ENCODE data around the gene ZNF239. TPM values are rescaled to one million over a fixed set of nuclear protein-coding genes. Genes with fewer than 3 reads are reported as not detected.

ZNF239 gene
- total RNA-seq (ENCODE audit: unreplicated experiment) = 0.90 TPM
- long read RNA-seq, partial matches to known transcripts = 0 of 1 reads
- long read RNA-seq, other reads (novel, unspliced or antisense) = 0 of 1 reads

- Mint-ChIP-seq H3K27ac (ENCODE audit: unreplicated experiment) (no peak within 1 kb of the TSS), H3K27me3 (ENCODE audit: unreplicated experiment) (peaks cover 9% of the 10 kb centered on the region), H3K9me3 (ENCODE audit: unreplicated experiment) (no peaks in the 10 kb centered on the region), H3K36me3 (ENCODE audit: low read depth, unreplicated experiment) (no peaks in the 10 kb centered on the region), H3K4me3 (ENCODE audit: unreplicated experiment) (peak within 1 kb of the TSS; percentile 88), H3K4me1 (ENCODE audit: unreplicated experiment) (peaks cover 3% of the 10 kb centered on the region)
- no peak for TF ChIP-seq CTCF (IDR thresholded peaks at IDR 0.05; ENCODE audit: unreplicated experiment)
- DNase-seq (ENCODE audit: low spot score) = peak; percentile 62
Measured at GRCh38 chr10:43574001-43574892, at the start of gene ZNF239. Gene ZNF239, minus strand, starts transcription at chr10:43574616. Its CDS starts 16,537 bp downstream, at chr10:43558079.

- DNase-seq (ENCODE audit: low spot score) = no peak
- no peak overlapping the region for H3K27ac Mint-ChIP-seq (ENCODE audit: unreplicated experiment)
- peaks cover 3% of the 10 kb centered on the region for H3K27me3 Mint-ChIP-seq (ENCODE audit: unreplicated experiment)
- no peak overlapping the region for H3K4me3 Mint-ChIP-seq (ENCODE audit: unreplicated experiment)
- no peaks in the 10 kb centered on the region for H3K36me3 Mint-ChIP-seq (ENCODE audit: low read depth, unreplicated experiment)
- H3K4me1 Mint-ChIP-seq (ENCODE audit: unreplicated experiment) = no peaks in the 10 kb centered on the region
- H3K9me3 Mint-ChIP-seq (ENCODE audit: unreplicated experiment) = peaks cover 2% of the 10 kb centered on the region
- TF ChIP-seq CTCF (IDR thresholded peaks at IDR 0.05; ENCODE audit: unreplicated experiment) = no peak
Measured at GRCh38 chr10:43623351-43623750, 48.9 kb upstream of the ZNF239 start.

- peaks cover 2% of the 10 kb centered on the region for H3K27me3 Mint-ChIP-seq (ENCODE audit: unreplicated experiment)
- H3K27ac Mint-ChIP-seq (ENCODE audit: unreplicated experiment) = no peak overlapping the region
- H3K9me3 Mint-ChIP-seq (ENCODE audit: unreplicated experiment) = no peaks in the 10 kb centered on the region
- no peak overlapping the region for H3K4me3 Mint-ChIP-seq (ENCODE audit: unreplicated experiment)
- H3K4me1 Mint-ChIP-seq (ENCODE audit: unreplicated experiment) = no peaks in the 10 kb centered on the region
- no peak for TF ChIP-seq CTCF (IDR thresholded peaks at IDR 0.05; ENCODE audit: unreplicated experiment)
- peaks cover 4% of the 10 kb centered on the region for H3K36me3 Mint-ChIP-seq (ENCODE audit: low read depth, unreplicated experiment)
- no peak for DNase-seq (ENCODE audit: low spot score)
Measured at GRCh38 chr10:43622038-43622437, 47.6 kb upstream of the ZNF239 start.

DNA sequence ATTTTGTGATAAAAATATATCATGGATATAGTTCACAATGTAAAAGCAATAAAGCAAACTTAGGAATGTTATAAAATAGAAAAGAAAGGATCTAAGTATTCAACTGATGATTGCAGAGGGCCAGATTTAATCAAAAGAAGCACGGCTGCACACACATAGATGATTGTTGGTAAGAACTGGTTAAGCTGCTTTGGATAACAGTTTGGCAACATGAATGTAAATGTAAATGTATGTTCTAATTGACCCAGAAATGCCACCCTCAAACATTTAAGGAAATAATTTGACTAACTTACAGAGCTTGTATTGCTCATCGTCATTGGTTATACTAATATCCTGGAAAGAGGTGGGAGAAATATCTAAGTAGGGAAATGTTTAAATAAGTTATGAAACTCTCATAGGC, 45.0 kb upstream of the ZNF239 start:
- Mint-ChIP-seq H3K27ac (ENCODE audit: unreplicated experiment) (no peak overlapping the region), H3K9me3 (ENCODE audit: unreplicated experiment) (no peaks in the 10 kb centered on the region)
- no peak for TF ChIP-seq CTCF (IDR thresholded peaks at IDR 0.05; ENCODE audit: unreplicated experiment)

More for the DNA sequence above, 45.0 kb upstream of the ZNF239 start:
- no peaks in the 10 kb centered on the region for H3K27me3 Mint-ChIP-seq (ENCODE audit: unreplicated experiment)
- H3K36me3 Mint-ChIP-seq (ENCODE audit: low read depth, unreplicated experiment) = peaks cover 21% of the 10 kb centered on the region
- no peak for DNase-seq (ENCODE audit: low spot score)
- no peaks in the 10 kb centered on the region for H3K4me1 Mint-ChIP-seq (ENCODE audit: unreplicated experiment)
- no peak overlapping the region for H3K4me3 Mint-ChIP-seq (ENCODE audit: unreplicated experiment)

All from endothelial cell (in vitro differentiated cells).